A673 (cell line): ENCODE results near the gene SKA2. TPM values are rescaled to one million over a fixed set of nuclear protein-coding genes. Genes with fewer than 3 reads are reported as not detected.

ENCODE experiments used
- BruUV-seq: library from RNA; stranded (reverse); fragments of 400-500 nt; replicated peaks from 2 replicates; lab custom pipeline; 2021; lab: Mats Ljungman, UMichigan
- CTCF ChIA-PET: fragments of 300-600 bp; sonication (Branson Sonifier 250); formaldehyde crosslinking; loops from one replicate; lab custom pipeline; 2022; ENCODE audit warnings: antibody characterized with exemption; lab: Charles Lee
- POLR2A ChIA-PET: fragments of 300-600 bp; sonication (Branson Sonifier 250); formaldehyde crosslinking; loops from one replicate; lab custom pipeline; 2022; ENCODE audit warnings: antibody characterized with exemption; ENCODE audit not compliant: low non-redundant PET; lab: Charles Lee
- DNase-seq: peaks from one replicate; pipeline ENCODE4 v3.0.0-alpha.2; 2015; ENCODE audit warnings: low spot score
- H3K27ac ChIP-seq: fragments of 200-600 bp; sonication (generic); 2 replicates; pipeline ENCODE4 v1.5.1; 2016; ENCODE audit warnings: mixed run types, low read depth, mild to moderate bottlenecking, mixed read lengths, antibody characterized with exemption, low read length; ENCODE audit not compliant: poor library complexity, severe bottlenecking
- H3K27me3 ChIP-seq: fragments of 200-600 bp; sonication (generic); replicated peaks from 2 replicates; pipeline ENCODE4 v1.6.1; 2017; ENCODE audit warnings: mixed run types, low read depth, mild to moderate bottlenecking, mixed read lengths, antibody characterized with exemption, low read length; ENCODE audit not compliant: insufficient read depth, poor library complexity
- H3K36me3 ChIP-seq: fragments of 200-600 bp; sonication (generic); 2 replicates; pipeline ENCODE4 v1.6.1; 2016; ENCODE audit warnings: mixed run types, mild to moderate bottlenecking, mixed read lengths, antibody characterized with exemption, low read length; ENCODE audit not compliant: insufficient read depth, poor library complexity, severe bottlenecking
- H3K4me1 ChIP-seq: fragments of 200-600 bp; sonication (generic); 2 replicates; pipeline ENCODE4 v1.6.1; 2017; ENCODE audit warnings: mixed run types, mild to moderate bottlenecking, mixed read lengths, antibody characterized with exemption, low read length; ENCODE audit not compliant: insufficient read depth, poor library complexity, severe bottlenecking
- H3K4me3 ChIP-seq: fragments of 200-600 bp; sonication (generic); 2 replicates; pipeline ENCODE4 v1.5.1; 2016; ENCODE audit warnings: low read depth, mixed run types, mild to moderate bottlenecking, mixed read lengths, low read length; ENCODE audit not compliant: poor library complexity, severe bottlenecking
- H3K9me3 ChIP-seq: fragments of 200-600 bp; sonication (generic); 2 replicates; pipeline ENCODE4 v1.6.1; 2016; ENCODE audit warnings: mixed run types, low read depth, mild to moderate bottlenecking, mixed read lengths, antibody characterized with exemption, low read length; ENCODE audit not compliant: poor library complexity, severe bottlenecking
- EZH2 ChIP-seq: fragments of 200-600 bp; sonication (generic); IDR thresholded peaks from 2 replicates; pipeline ENCODE4 v1.6.1; 2017; ENCODE audit warnings: borderline replicate concordance, low read depth, mild to moderate bottlenecking, mixed read lengths, antibody characterized with exemption, low read length; ENCODE audit not compliant: poor library complexity, severe bottlenecking
- intact Hi-C: fragments of 100-400 bp; cut with micrococcal nuclease; formaldehyde crosslinking; loops from one replicate; pipeline ENCODE4 v1.10.0; 2022; ENCODE audit not compliant: unreplicated experiment
- total RNA-seq: library from RNA; stranded (reverse); gene quantifications from 2 replicates; pipeline ENCODE4 v1.2.3, GENCODE V29; 2021
- TF ChIP-seq, protein P1 (sequence below): fragments of 300-800, 200-600 bp; sonication (generic); conservative IDR thresholded peaks from 2 replicates; pipeline ENCODE4 v1.5.1; 2017; ENCODE audit warnings: low read depth, mild to moderate bottlenecking, antibody characterized with exemption, low read length, moderate library complexity, mixed read lengths

SKA2 gene
- total RNA-seq, 1 experiment from 2014 or later, result 127 TPM

DNA sequence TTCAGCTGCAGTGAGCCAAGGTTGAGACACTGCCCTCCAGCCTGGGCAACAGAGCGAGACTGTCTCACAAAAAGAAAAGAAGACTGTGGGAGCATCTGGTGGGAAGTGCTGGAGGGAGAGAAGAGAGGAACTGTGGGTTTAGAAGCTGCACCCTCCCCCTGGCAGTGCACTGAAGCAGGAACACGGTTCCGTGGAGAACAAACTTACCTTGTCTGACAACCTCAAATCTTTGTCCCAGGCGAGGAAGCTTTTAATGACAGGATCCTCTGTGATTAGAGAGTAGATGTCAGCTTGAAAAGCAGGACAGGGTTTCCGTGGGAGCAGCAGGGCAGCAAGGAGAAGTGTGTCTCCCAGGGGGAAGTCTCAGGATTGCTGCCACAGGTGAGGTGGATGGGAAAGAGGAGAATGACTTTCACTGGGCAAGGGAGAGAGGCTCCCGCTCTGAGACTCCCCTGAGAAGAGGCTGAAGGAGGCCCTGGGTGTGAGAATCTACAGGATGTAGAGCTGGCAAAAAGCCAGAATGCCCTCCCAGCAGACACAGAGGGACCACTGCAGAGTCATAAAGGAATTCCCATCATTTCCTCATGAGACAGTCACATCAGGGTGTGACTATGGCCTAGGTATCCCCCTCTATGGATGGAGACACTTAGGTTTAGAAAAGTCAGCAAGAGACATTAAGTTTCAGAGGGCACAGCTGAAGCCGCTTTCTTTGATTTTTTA is 23.4 kb upstream of the SKA2 start:
- H3K9me3 ChIP-seq, result no peaks in the 10 kb centered on the region
- ChIA-PET POLR2A (no interaction called here), CTCF (no interaction called here)
- TF ChIP-seq EZH2, result no peak
- TF ChIP-seq, protein P1, sequence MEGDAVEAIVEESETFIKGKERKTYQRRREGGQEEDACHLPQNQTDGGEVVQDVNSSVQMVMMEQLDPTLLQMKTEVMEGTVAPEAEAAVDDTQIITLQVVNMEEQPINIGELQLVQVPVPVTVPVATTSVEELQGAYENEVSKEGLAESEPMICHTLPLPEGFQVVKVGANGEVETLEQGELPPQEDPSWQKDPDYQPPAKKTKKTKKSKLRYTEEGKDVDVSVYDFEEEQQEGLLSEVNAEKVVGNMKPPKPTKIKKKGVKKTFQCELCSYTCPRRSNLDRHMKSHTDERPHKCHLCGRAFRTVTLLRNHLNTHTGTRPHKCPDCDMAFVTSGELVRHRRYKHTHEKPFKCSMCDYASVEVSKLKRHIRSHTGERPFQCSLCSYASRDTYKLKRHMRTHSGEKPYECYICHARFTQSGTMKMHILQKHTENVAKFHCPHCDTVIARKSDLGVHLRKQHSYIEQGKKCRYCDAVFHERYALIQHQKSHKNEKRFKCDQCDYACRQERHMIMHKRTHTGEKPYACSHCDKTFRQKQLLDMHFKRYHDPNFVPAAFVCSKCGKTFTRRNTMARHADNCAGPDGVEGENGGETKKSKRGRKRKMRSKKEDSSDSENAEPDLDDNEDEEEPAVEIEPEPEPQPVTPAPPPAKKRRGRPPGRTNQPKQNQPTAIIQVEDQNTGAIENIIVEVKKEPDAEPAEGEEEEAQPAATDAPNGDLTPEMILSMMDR, result no peak
- no TSS peak for BruUV-seq
- H3K36me3 ChIP-seq, result peaks cover 13% of the 10 kb centered on the region
- H3K4me1 ChIP-seq, result no peaks in the 10 kb centered on the region
- no peak overlapping the region for H3K27ac ChIP-seq
- no peak overlapping the region for H3K4me3 ChIP-seq
- H3K27me3 ChIP-seq, result no peaks in the 10 kb centered on the region
- DNase-seq, result no peak
- intact Hi-C loops, result no loop called here

DNA sequence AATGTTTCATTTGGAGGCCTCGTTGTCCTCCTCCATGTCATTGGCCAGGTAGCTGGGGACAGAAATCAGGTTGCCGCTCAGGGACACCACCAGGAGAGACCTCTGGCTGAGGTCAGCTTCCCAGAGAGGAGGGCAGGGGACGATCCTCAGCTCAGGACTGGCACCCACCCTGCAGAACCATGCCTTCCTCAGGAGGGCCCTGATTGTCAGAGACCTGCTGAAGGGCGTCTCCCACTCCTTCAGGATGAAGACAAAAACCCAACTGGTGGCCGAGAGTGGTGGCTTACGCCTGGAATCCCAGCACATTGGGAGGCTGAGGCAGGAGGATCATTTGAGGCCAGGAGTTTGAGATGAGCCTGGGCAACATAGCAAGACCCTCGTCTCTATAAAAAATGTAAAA is 20.1 kb upstream of the SKA2 start:
- no peak for DNase-seq
- intact Hi-C loops, result no loop called here
- TF ChIP-seq EZH2, result no peak
- TF ChIP-seq, protein P1, result no peak
- no peaks in the 10 kb centered on the region for H3K27me3 ChIP-seq
- BruUV-seq, result no TSS peak
- H3K4me3 ChIP-seq, result no peak overlapping the region
- H3K36me3 ChIP-seq, result peaks cover 44% of the 10 kb centered on the region
- no peaks in the 10 kb centered on the region for H3K4me1 ChIP-seq
- no peak overlapping the region for H3K27ac ChIP-seq
- H3K9me3 ChIP-seq, result no peaks in the 10 kb centered on the region
- POLR2A ChIA-PET, result no interaction called here
- CTCF ChIA-PET, result no interaction called here

DNA sequence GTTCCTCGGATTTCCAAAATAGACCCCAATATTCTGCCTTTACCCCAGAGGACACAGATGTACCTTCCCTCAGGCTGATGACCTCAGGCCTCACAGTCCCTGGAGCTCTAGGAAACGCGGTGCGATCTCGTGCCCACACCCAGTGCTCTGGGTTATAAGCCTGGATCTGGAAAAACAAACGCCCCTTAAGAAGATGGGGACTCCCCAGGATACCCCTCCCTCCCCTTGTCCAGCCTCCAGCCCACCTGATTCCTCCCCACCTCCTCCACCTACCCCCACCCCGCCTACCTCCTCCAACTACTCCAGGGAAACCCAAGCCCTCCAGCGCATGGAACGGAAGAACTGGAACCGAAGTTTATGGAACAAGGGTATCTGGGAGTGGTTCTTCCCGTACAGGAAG is 19.7 kb upstream of the SKA2 start:
- ChIA-PET POLR2A (no interaction called here), CTCF (no interaction called here)
- BruUV-seq, result no TSS peak
- Histone ChIP-seq H3K9me3 (no peaks in the 10 kb centered on the region), H3K36me3 (peaks cover 48% of the 10 kb centered on the region), H3K27ac (no peak overlapping the region), H3K27me3 (no peaks in the 10 kb centered on the region), H3K4me1 (no peaks in the 10 kb centered on the region), H3K4me3 (no peak overlapping the region)
- TF ChIP-seq, protein P1, result no peak
- no peak for TF ChIP-seq EZH2
- DNase-seq, result no peak
- intact Hi-C loops, result no loop called here
